H1 (cell line): ENCODE data around the gene ARID5B.

Experiments
- CTCF ChIP-seq, 3 experiments: IDR thresholded peaks; 1 replicate in 2 of 3; 2 replicates in 1 of 3; pipeline versions ENCODE4 v1.5.1 to v1.6.1; 2011; ENCODE audit warnings: low read length in 3 of 3, mild to moderate bottlenecking in 3 of 3, inconsistent platforms in 2 of 3, low read depth in 1 of 3, moderate library complexity in 1 of 3; ENCODE audit not compliant: insufficient read depth in 1 of 3; ENCODE audit errors: control extremely low read depth in 1 of 3
- JUN ChIP-seq: IDR thresholded peaks from 2 replicates; pipeline ENCODE4 v1.6.1; 2011; ENCODE audit warnings: low read depth, mild to moderate bottlenecking, improper control_type of control experiment, low read length
- YY1 ChIP-seq: IDR thresholded peaks from 2 replicates; pipeline ENCODE4 v1.6.1; 2011; ENCODE audit warnings: low read depth, mild to moderate bottlenecking, low read length
- TF ChIP-seq, protein P1 (sequence below): IDR thresholded peaks from 2 replicates; pipeline ENCODE4 v1.6.1; 2011; ENCODE audit warnings: low read depth, mild to moderate bottlenecking, low read length; ENCODE audit not compliant: insufficient read depth

DNA sequence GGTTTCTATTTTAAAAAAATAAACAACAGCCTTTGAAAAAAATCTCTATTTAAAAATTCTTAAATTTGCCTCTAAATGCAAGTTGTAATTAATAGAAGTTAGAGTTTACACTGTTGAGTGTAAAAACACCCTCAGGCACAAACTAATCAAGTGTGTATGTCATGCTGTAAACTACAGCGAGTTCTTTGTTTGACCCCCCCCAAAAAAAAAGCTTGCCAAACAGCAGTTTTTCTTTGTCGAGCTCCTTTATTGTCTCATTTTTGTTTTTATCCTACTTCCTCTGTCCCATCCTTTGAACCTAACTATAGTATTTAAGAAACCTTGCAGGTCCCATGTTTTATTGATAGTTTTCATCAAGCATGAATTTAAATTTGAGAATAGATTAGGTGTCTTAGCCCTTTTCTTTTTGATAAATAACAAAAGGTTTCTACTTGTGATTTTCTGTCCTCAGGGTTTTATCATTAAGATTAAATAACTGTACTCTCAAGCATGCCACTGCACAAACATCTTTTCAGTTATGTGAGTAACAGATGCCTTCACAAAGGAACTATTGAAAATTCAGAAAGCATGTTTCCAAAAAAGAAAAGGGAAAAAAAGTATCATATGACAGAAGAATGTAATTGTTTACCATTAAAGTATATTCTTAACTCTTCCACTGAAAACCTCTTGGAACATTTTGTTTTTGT lies 176.0 kb downstream of the ARID5B start:
- TF ChIP-seq YY1 (no peak), CTCF (IDR thresholded peaks at IDR 0.05; ENCODE audit: control extremely low read depth in 1 of 3, insufficient read depth in 1 of 3, low read depth in 1 of 3, low read length in 3 of 3) (no peak), JUN (no peak)
- TF ChIP-seq, protein P1, sequence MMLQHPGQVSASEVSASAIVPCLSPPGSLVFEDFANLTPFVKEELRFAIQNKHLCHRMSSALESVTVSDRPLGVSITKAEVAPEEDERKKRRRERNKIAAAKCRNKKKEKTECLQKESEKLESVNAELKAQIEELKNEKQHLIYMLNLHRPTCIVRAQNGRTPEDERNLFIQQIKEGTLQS: no peak
